PC-9 (cell line): Measurements from ENCODE around the gene GTPBP10. TPM values are rescaled to one million over a fixed set of nuclear protein-coding genes. Genes with fewer than 3 reads are reported as not detected.

ENCODE experiments used
- Bru-seq: library from RNA; stranded (reverse); fragments of 400-500 nt; gene quantifications from one replicate; lab custom pipeline; 2021; lab: Mats Ljungman, UMichigan
- BruChase-seq, 2 experiments: library from RNA; stranded (reverse); fragments of 400-500 nt; gene quantifications; one replicate each; lab custom pipeline; 2021; lab: Mats Ljungman, UMichigan
- BruUV-seq: library from RNA; stranded (reverse); fragments of 400-500 nt; replicated peaks from 2 replicates; lab custom pipeline; 2021; lab: Mats Ljungman, UMichigan
- CTCF ChIA-PET: fragments of 300-600 bp; sonication (Branson Sonifier 250); formaldehyde crosslinking; loops from one replicate; lab custom pipeline; 2022; ENCODE audit warnings: antibody characterized with exemption; lab: Charles Lee
- POLR2A ChIA-PET: fragments of 300-600 bp; sonication (Branson Sonifier 250); formaldehyde crosslinking; loops from one replicate; lab custom pipeline; 2022; ENCODE audit warnings: antibody characterized with exemption; ENCODE audit not compliant: unreplicated experiment; lab: Charles Lee
- DNase-seq, 2 experiments: peaks; one replicate each; pipeline versions ENCODE4 v3.0.0 to v3.0.0-alpha.2; 2015 to 2022; ENCODE audit warnings: mixed read lengths in 1 of 2
- H2AFZ ChIP-seq: fragments of 200-600 bp; sonication (generic); 2 replicates; pipeline ENCODE4 v1.8.1; 2017; ENCODE audit warnings: antibody characterized with exemption
- H3F3A ChIP-seq: fragments of 200-600 bp; sonication (generic); 2 replicates; pipeline ENCODE4 v1.8.1; 2017; ENCODE audit warnings: antibody characterized with exemption, mild to moderate bottlenecking, low read depth; ENCODE audit not compliant: insufficient read depth
- H3K27ac ChIP-seq: fragments of 200-600 bp; sonication (generic); 2 replicates; pipeline ENCODE4 v1.6.1; 2016; ENCODE audit warnings: mixed run types
- H3K27me3 ChIP-seq: fragments of 200-600 bp; sonication (generic); 2 replicates; pipeline ENCODE4 v1.6.1; 2016; ENCODE audit warnings: low read depth, mixed run types; ENCODE audit not compliant: insufficient read depth
- H3K36me3 ChIP-seq: fragments of 200-600 bp; sonication (generic); 2 replicates; pipeline ENCODE4 v1.6.1; 2016; ENCODE audit warnings: low read depth, mixed run types
- H3K4me1 ChIP-seq: fragments of 200-600 bp; sonication (generic); replicated peaks from 2 replicates; pipeline ENCODE4 v1.6.1; 2016; ENCODE audit warnings: mixed run types; ENCODE audit not compliant: insufficient read depth
- H3K4me2 ChIP-seq: fragments of 200-600 bp; sonication (generic); 2 replicates; pipeline ENCODE4 v1.6.1; 2017; ENCODE audit warnings: mixed run types
- H3K4me3 ChIP-seq: fragments of 200-600 bp; sonication (generic); 2 replicates; pipeline ENCODE4 v1.6.1; 2016; ENCODE audit warnings: mixed run types
- H3K79me2 ChIP-seq: fragments of 200-600 bp; sonication (generic); 2 replicates; pipeline ENCODE4 v1.6.1; 2017; ENCODE audit warnings: low read depth, mixed run types
- H3K9me2 ChIP-seq: fragments of 200-600 bp; sonication (generic); 2 replicates; pipeline ENCODE4 v1.8.1; 2017; ENCODE audit warnings: mild to moderate bottlenecking; ENCODE audit not compliant: insufficient read depth
- H3K9me3 ChIP-seq: fragments of 200-600 bp; sonication (generic); 2 replicates; pipeline ENCODE4 v1.8.1; 2016; ENCODE audit warnings: low read depth; ENCODE audit not compliant: insufficient read depth
- H4K20me1 ChIP-seq: fragments of 200-600 bp; sonication (generic); 2 replicates; pipeline ENCODE4 v1.8.1; 2017; ENCODE audit not compliant: insufficient read depth
- CTCF ChIP-seq: fragments of 200-600 bp; sonication (generic); conservative IDR thresholded peaks from 2 replicates; pipeline ENCODE4 v1.6.1; 2017; ENCODE audit warnings: mixed run types, antibody characterized with exemption, mild to moderate bottlenecking, moderate library complexity
- EZH2 ChIP-seq: fragments of 200-600 bp; sonication (generic); IDR thresholded peaks from 2 replicates; pipeline ENCODE4 v1.8.0; 2017; ENCODE audit warnings: antibody characterized with exemption, low read depth
- intact Hi-C: fragments of 100-400 bp; cut with micrococcal nuclease; formaldehyde crosslinking; loops from one replicate; pipeline ENCODE4 v1.10.0; 2022; ENCODE audit not compliant: unreplicated experiment
- long read RNA-seq: library from polyadenylated mRNA; stranded (forward); transcript quantifications from one replicate; pipeline ENCODE4 v2.0.0, GENCODE V29; 2022
- total RNA-seq: library from RNA; stranded (reverse); gene quantifications from 2 replicates; pipeline ENCODE4 v1.2.3, GENCODE V29; 2021

The GTPBP10 gene
- total RNA-seq (29.3 and 36.7 TPM in 2 replicates), Bru-seq, nascent RNA (percentile 89 among the genes with signal in this experiment), BruChase-seq, experiment 1, labeled RNA remaining after a 2-hour chase (percentile 93 among the genes with signal in this experiment), BruChase-seq, experiment 2, labeled RNA remaining after a 6-hour chase (percentile 81 among the genes with signal in this experiment)
- long read RNA-seq, full-length matches to known transcripts: 24 of 28 reads
- long read RNA-seq, partial matches to known transcripts: 0 of 28 reads
- long read RNA-seq, other reads (novel, unspliced or antisense): 4 of 28 reads

- BruUV-seq: TSS peak; percentile 66
- peaks cover 3% of the 10 kb centered on the region; the same call in 1 of the 2 replicates for H3F3A ChIP-seq
- DNase-seq: peak; percentile 84 to 91
- H3K9me3 ChIP-seq: no peaks in the 10 kb centered on the region
- peak within 1 kb of the TSS; percentile 94 for H3K4me3 ChIP-seq
- peaks cover 42% of the 10 kb centered on the region for H3K79me2 ChIP-seq
- peak within 1 kb of the TSS; percentile 65 for H3K27ac ChIP-seq
- ChIA-PET CTCF (interaction anchor here (0.5 to 0.6 kb wide), 3 partner anchors 9 to 1316 kb away, joined by 3 to 7 read pairs (median 6); no protein-coding TSS in a partner anchor), POLR2A (interaction anchor here (0.7 kb wide), 1 partner anchor 57 kb away, joined by 9 read pairs; the partner anchor contains the start of gene CLDN12)
- TF ChIP-seq CTCF (peak; percentile 78), EZH2 (no peak)
- H3K4me2 ChIP-seq: peak within 1 kb of the TSS; percentile 88
- no peaks in the 10 kb centered on the region for H4K20me1 ChIP-seq
- H3K27me3 ChIP-seq: no peaks in the 10 kb centered on the region
- H2AFZ ChIP-seq: peak within 1 kb of the TSS; percentile 99
- 0 out of 2 replicates have a peak, but pooled peaks cover 13% of the 10 kb centered on the region for H3K4me1 ChIP-seq
- no peaks in the 10 kb centered on the region for H3K9me2 ChIP-seq
- intact Hi-C loops: loop anchor here (1.0 to 5.0 kb wide), 2 partner anchors 36 to 57 kb away; partner anchors contain the start of gene CLDN12
- peaks cover 4% of the 10 kb centered on the region; the same call in 1 of the 2 replicates for H3K36me3 ChIP-seq
Observed at GRCh38 chr7:90346336-90347125, at the start of gene GTPBP10. Gene GTPBP10, plus strand, starts transcription at chr7:90346716. Its CDS starts 26 bp downstream, at chr7:90346742.

- no peak overlapping the region for H3K4me3 ChIP-seq
- peak in 1 of 2 experiments; percentile 9 for DNase-seq
- H2AFZ ChIP-seq: no peak overlapping the region
- no peaks in the 10 kb centered on the region for H3K4me1 ChIP-seq
- no peak overlapping the region for H3K4me2 ChIP-seq
- H3K9me2 ChIP-seq: 0 out of 2 replicates have a peak, but pooled peaks cover 3% of the 10 kb centered on the region
- intact Hi-C loops: loop anchor here (1.0 kb wide), 1 partner anchor 144 kb away; the partner anchor contains the start of gene STEAP1
- CTCF ChIA-PET: interaction anchor here (0.6 kb wide), 2 partner anchors 43 to 52 kb away, joined by 3 to 4 read pairs; no protein-coding TSS in a partner anchor
- TF ChIP-seq CTCF (peak; percentile 64), EZH2 (no peak)
- H3K27me3 ChIP-seq: no peaks in the 10 kb centered on the region
- BruUV-seq: no TSS peak
- H3K9me3 ChIP-seq: no peaks in the 10 kb centered on the region
- H3K36me3 ChIP-seq: no peaks in the 10 kb centered on the region
- H3K79me2 ChIP-seq: no peaks in the 10 kb centered on the region
- H4K20me1 ChIP-seq: no peaks in the 10 kb centered on the region; the same call in 1 of the 2 replicates
- POLR2A ChIA-PET: no interaction called here
- peaks cover 8% of the 10 kb centered on the region; the same call in 1 of the 2 replicates for H3F3A ChIP-seq
- no peak overlapping the region for H3K27ac ChIP-seq
Observed at GRCh38 chr7:90298145-90299038, 48.1 kb upstream of the GTPBP10 start.
